GM19328 (cell line): ENCODE results near the gene LEP.
"Not testable (repeated sequence)": the region's sequence is repeated elsewhere in the genome, so short reads cannot be mapped to it uniquely, and the experiment has no call there.

Experiments used
- ATAC-seq: cut with Tn5 transposase; IDR thresholded peaks from one replicate; pipeline ENCODE4 v1.9.1; 2021; ENCODE audit warnings: mild to moderate bottlenecking, moderate library complexity; ENCODE audit not compliant: unreplicated experiment

Gene LEP

DNA sequence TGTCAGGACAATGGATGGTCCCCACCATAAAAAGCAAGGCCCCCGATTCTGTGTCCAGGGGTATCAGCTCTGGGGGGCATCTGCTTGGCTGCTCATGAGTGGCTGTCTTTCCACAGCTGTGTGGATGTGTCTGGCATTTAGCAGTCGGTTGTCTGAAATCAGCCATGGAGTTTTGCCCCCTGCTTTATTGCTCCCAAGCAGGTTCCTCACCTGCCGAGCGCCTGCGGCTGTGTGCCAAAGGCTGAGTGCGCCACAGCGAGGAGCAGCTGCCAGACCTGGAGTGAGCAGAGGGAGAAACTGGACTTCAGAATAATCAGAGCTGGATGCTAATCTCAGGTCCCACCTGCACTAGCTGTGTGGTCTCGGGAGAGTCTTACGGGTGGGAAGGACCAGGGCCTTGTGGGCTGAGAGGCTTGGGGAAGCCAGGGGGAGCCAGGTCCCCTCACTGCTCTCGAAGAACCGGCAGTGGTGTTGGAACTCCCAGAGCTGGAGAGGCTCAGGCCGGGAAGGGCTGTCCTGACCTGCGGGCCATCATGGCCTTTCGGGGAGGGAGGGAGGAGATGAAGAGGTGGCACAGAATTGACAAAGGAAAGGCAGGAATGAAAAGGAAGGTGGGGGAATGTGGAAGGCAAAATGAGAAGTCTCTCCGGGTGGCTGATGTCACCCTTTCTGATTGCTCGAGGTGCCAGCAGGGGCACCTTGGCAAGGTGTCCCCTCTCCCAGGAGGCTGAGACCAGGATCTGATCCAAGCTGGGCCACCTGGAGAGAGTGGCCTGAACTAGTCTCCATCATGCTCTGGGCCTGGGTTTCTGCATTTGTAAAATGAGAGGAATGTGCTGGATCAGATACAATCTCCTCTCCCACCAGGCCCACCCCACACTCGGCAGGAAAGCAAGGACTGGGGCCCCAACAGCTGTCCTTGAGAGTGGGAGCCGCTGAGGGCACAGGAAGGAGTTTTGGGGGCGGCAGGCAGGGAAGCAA lies 30.2 kb upstream of the LEP start:
- no peak for ATAC-seq

GRCh38 chr7:128211626-128212025 lies 29.5 kb upstream of the LEP start:
- ATAC-seq: no peak

DNA sequence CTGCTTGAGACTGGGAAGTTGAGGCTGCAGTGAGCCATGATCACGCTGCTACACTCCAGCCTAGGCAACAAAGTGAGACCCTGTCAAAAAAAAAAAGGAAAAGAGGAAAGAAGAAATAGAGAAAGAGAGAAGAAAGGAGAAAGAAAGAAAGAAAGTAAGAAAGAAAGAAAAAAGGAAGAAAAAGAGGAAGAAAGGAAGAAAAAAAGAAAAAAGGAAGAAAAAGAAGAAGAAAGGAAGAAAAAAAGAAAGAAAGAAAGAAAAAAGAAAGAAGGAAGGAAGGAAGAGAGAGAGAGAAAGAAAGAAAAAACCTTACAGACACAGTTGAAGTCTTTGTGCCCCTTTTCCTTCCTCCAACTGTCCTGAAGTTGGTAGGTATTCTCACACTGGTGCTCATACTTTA lies 26.6 kb upstream of the LEP start:
- ATAC-seq: no peak

- ATAC-seq: no peak
Measured at GRCh38 chr7:128215281-128215680, 25.8 kb upstream of the LEP start.

GRCh38 chr7:128215739-128216138 lies 25.3 kb upstream of the LEP start:
- ATAC-seq: no peak

DNA sequence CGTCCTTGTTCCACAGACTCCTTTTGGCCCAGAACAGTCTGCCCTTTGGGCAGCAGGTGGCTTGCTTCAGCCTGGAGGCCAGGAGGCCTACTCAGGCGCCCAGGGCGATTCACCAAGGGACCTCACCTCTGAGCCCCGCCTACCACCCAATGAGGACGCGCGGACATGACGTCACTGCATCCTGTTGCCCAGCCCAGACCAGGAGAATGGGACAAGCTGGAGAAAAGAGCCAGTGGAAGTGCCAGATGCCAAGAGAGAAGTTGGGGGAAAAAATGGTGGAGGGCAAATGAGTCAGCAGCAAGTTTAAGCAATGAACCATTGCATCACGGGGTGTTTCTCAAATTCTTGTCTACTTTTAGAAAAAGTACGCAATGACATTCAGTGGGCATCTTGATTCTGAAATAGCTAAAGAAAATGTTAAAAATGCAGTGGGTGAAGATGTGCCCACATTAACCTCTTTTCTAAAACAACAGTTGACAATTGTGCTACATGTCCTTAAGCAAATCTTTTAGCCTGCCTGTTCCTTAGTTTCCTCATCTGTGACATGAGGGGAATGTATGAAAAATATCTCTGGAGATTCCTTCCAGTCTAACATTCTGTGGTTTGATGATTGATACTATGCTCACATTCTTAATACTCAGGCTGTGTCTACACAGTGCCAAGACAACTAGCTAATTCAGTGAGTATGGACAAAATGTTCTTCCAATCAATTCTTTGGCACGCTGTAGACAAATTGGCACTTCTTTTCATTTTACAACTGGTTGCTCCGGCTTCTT lies 23.9 kb upstream of the LEP start:
- no peak for ATAC-seq

GRCh38 chr7:128217967-128218652 lies 23.0 kb upstream of the LEP start:
- no peak for ATAC-seq

DNA sequence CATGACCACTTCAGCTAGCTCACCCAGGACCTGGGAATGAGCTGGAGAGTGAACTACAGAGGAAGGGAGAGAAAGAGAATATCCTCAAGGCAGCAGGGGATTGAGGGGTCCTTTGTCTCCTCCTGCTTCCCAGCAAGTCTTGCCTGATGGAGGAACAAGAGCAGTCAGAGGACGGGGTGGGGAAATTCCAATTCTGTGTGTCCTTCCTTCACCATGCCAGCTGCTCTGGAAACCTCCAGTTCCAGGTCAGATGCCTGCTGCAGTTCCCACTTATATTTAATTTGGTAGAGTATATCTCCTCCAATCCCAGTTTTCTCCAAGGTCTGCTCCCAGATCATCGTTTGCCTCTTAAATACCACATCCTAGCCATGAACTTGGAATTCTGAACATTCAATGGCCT lies 21.4 kb upstream of the LEP start:
- no peak for ATAC-seq

GRCh38 chr7:128221929-128222403 lies 19.1 kb upstream of the LEP start:
- no peak for ATAC-seq

- ATAC-seq: no peak
Measured at GRCh38 chr7:128226132-128226980, 14.7 kb upstream of the LEP start.

DNA sequence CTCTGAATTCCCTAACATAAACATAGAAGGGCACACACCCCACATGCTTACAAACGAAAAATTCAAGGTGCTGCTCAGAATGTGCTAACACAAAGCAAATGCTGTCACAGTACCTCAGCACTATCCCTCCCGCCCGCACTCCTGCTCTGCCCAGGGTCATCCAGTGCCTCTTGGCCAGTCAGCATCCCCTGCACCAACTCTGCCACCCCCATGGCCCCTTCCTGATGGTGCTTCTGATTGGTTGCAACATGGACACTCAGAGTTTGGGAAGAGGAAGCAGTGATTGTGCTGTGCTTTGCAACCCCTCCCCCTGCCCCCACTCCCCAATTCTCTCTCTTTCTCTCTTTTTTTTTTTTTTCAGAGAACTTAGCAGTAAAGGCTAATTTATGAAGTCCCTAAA lies 13.8 kb upstream of the LEP start:
- no peak for ATAC-seq

DNA sequence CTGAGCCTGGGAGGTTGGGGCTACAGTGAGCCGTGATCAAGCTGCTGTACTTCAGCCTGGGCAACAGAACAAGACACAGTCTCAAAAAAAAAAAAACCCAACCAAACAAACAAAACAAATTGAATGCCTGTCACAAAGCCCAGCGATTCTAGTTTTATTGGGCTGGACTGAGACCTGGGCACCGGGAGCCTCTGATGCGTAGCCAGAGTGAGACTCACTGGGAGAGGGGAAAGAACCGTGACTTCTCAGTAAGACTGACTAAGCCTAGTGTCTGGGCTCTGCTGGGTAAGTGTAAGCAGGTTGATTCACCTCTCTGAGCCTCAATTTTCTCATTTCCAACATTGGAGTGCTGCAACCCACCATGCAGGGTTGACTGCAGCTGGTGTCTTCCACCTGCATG lies 10.1 kb upstream of the LEP start:
- no peak for ATAC-seq

DNA sequence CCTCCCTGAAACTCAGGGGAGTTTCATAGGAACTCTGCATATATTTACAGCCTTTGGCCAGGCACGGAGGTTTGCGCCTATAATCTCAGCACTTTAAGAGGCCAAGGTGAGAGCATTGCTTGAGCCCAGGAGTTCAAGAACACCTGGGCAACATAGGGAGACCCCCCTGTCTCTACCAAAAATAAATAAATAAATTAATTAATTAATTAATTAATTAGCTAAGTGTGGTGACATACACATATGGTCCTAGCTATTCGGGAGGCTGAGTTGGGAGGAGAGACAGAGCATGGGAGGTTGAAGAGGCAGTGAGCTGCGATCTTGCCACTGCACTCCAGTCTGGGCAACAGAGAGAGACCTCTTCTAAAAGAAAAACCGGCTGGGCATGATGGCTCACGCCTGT lies 9.4 kb upstream of the LEP start:
- ATAC-seq: no peak

DNA sequence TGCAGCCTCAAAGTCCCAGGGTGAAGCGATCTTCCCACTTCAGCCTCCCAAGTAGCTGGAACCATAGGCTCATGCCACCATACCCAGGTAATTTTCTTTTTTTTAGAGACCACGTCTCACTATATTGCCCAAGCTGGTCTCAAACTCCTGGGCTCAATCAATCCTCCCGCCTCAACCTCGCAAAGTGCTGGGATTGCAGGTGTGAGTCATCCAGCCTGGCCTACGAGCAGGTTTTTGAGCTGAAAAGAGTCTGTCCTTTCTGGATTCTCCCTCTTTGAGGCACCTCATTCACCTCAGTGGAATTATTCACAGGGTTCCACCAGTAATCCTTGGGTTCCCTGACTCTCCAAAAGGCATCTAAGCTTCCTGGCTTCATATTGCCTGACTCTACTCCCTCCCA lies 7.6 kb upstream of the LEP start:
- no peak for ATAC-seq

DNA sequence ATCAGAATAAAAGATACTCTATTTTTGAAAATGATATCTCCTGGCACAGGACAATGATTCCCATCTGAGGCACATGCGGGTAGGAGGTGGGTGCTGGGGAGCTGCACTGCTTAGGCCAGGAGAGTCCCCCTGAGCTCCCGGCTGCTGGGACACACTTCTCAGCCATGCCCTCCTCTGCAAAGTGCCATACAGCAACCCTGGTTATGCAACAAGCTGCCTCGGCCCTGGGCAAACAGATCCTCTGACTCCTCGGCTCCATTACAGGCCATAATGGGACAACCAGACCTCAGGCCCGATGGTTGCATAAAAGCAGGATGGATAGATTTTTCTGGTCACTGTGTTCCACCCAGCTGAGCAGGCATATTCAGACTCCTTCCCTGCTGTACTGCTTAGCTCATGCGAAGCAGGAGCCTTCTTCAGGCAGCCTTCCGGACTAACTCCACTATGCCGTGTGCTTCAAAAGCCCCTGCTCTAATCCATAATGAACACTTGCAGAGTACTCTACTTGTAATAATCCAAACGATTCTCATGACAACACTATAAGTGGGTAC lies 6.5 kb upstream of the LEP start:
- ATAC-seq: no peak

DNA sequence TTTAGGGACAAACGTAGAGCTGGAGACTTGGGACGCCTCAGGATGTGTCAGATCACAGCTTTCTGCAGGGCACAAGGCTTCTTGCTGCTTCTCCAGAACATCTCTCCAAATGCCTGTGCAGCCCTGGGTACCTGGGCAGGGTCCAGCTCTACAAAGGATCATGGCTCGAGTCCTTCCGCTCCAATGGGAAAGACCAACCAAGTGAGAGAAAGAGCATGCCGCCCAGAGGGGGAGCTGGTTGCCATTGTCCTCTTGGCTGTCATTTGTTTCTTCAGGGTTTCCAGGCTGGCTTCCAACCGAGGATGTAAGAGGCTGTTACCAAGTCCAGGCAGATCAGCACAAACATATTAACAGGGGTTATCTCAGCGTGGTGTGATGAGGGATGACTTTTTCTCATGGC lies 5.6 kb upstream of the LEP start:
- no peak for ATAC-seq

DNA sequence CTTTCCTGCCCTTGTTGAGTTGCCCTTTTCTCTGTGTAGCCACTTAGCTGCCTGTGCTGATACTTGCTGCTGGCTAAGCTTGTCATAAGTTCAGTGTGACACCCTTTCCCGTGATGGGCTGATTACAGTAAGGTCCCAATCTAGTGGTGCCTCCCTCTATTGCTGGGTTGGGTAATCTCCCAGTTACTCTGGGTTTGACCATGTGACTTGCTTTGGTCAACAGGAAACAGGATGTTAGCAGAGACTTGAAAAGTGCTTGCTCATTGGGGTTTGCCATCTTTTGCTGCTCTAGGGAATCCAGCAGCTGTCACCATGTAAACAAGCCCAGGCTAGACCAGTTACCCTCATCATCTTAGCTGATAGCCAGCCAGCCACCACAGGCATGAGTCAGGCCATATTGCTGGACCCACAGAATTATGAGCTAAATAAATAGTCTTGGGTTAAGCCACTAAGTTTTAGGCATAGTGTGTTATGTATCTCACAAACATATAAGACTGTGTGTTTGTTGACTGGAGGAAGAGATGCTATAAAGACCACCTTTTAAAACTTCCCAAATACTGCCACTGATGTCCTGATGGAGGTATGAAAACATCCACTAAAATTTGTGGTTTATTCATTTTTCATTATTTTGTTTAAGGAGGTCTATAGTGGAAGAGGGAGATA lies 4.0 kb upstream of the LEP start:
- no peak for ATAC-seq

DNA sequence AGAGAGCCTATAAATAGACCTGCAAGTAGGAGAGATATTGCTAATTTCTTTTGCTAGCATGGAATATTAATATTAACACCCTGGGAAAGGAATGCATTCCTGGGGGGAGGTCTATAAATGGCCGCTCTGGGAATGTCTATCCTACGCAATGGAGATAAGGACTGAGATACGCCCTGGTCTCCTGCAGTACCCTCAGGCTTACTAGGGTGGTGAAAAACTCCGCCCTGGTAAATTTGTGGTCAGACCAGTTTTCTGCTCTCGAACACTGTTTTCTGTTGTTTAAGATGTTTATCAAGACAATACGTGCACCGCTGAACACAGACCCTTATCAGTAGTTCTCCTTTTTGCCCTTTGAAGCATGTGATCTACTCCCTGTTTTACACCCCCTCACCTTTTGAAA lies 1.9 kb upstream of the LEP start:
- ATAC-seq: not testable (repeated sequence)

DNA sequence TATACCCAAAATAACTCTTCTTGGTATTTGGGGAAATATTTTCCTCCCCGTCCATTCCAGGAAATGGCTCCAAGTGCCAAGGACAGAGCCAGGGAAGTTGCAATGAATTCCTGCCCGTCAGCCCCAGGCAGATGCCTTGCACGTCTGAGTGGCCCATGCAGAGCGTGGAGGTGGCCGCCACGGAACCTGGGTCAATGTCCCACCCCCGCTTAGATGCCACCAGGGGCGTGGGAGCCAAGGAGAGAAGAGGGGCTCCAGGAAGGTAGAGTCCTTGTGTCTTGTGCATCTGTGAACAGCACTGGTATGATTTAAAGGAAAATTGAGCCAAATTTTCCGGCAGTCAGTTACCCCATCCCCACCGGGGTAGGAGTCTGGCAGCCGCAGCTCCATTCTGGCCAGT lies 1.6 kb downstream of the LEP start:
- no peak for ATAC-seq

- no peak for ATAC-seq
Measured at GRCh38 chr7:128243273-128243672, 2.2 kb downstream of the LEP start.
